ENCODE data around the gene TPRG1.

- TF ChIP-seq CTCF (IDR thresholded peaks at IDR 0.05) (no peak), POLR2A (IDR thresholded peaks at IDR 0.05) (no peak)
Measured at GRCh38 chr3:189282741-189283140, 111.0 kb downstream of the TPRG1 start.

All from Peyer's patch (tissue), 4 donors.